GM12872 (cell line): ENCODE data around the gene FAM177B.

Experiments used
- TF ChIP-seq, protein P1 (sequence below): IDR thresholded peaks from 3 replicates; pipeline ENCODE4 v1.5.1; 2011; ENCODE audit warnings: low read depth, mild to moderate bottlenecking, low read length, moderate library complexity; ENCODE audit not compliant: insufficient read depth

The FAM177B gene

DNA sequence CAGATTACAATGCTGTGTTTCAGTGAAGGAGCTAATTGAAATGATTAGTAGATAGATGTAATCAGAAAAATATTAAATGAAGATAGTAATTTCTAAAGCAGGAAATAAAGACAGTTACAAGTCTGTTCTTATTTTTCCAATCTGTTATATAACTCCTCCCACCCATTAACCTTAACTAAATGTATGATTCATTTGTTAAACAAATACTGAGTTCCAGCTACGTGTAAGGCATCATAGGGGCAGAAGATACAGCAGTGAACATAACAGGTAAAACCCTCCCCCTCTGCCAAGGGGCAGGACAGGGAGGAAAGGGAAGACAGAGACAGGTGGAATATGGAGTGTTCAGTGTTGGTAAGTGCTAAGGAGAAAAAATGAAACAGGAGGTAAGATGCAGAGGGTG, at the start of gene FAM177B:
Gene FAM177B (plus strand): TSS at position 231 of the 400 bp plus-strand sequence. CDS start 9,344 bp downstream, outside the sequence.
- TF ChIP-seq, protein P1, sequence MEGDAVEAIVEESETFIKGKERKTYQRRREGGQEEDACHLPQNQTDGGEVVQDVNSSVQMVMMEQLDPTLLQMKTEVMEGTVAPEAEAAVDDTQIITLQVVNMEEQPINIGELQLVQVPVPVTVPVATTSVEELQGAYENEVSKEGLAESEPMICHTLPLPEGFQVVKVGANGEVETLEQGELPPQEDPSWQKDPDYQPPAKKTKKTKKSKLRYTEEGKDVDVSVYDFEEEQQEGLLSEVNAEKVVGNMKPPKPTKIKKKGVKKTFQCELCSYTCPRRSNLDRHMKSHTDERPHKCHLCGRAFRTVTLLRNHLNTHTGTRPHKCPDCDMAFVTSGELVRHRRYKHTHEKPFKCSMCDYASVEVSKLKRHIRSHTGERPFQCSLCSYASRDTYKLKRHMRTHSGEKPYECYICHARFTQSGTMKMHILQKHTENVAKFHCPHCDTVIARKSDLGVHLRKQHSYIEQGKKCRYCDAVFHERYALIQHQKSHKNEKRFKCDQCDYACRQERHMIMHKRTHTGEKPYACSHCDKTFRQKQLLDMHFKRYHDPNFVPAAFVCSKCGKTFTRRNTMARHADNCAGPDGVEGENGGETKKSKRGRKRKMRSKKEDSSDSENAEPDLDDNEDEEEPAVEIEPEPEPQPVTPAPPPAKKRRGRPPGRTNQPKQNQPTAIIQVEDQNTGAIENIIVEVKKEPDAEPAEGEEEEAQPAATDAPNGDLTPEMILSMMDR: no peak

DNA sequence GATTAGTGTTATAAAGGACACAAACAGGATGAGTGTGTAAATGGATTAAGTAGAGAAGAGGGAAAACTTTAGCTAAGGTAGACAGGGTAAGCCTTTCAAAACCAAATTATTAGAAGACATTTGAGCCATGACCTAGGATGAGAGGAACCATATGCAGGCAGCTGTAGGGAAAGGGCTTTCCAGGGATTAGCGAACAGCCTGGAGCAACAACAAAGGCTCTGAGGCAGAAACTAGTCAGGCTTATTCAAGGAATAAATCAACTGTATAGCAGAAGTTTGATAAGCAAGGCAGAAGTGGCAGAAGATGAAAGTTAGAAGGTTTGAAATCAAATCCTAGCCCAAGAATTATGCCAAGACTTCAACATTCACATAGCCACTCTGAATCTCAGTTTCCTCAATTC, 46.0 kb upstream of the FAM177B start:
- TF ChIP-seq, protein P1: no peak

DNA sequence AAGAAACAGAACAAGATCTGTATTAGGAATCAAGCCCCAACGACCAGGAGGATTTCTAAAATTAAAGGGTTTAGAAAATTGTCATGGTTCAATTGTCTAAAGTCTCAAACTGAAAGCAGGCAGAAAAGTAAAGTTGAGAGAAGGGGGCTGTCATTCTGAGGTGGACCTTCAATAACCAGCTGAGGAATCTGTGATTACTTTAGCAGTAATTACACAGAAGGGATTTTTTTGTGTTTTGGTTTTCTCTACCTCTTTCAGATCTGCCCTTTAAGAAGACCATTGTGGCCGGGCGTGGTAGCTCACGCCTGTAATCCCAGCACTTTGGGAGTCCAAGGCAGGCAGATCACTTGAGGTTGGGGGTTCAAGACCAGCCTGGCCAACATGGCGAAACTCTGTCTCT, 42.1 kb upstream of the FAM177B start:
- TF ChIP-seq, protein P1: no peak

DNA sequence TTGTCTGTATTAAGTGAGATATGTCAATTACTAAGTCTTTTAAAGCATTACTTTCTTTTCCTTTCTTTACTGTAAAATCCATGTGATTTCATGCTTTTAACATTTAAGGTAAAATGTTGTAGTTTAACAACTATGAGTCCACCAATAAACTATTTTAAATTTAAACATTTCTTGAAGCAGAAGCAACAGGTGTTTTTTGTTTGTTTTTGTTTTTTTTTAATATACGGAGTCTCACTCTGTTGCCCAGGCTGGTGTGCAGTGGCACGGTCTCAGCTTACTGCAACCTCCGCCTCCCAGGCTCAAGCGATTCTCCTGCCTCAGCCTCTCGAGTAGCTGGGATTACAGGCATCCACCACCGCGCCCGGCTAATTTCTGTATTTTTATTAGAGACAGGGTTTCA, 40.3 kb upstream of the FAM177B start:
- TF ChIP-seq, protein P1: no peak

DNA sequence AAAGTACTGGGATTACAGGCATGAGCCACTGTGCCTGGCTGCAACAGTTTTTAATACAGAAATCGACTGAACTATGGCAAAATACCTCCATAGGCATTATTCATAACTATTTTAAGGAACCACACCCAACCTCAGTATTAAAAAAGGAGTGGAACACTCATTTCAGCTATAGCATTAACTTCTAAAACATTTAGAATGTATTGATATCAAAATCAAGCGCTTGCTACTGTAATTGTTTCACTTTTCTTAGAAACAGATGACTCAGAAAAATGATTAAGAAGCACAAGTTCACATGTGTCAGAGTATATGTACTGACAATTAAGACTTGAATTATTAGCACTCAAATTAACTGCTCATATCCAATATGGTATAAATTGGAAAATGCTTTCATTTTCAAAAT, 39.8 kb upstream of the FAM177B start:
- TF ChIP-seq, protein P1: no peak

DNA sequence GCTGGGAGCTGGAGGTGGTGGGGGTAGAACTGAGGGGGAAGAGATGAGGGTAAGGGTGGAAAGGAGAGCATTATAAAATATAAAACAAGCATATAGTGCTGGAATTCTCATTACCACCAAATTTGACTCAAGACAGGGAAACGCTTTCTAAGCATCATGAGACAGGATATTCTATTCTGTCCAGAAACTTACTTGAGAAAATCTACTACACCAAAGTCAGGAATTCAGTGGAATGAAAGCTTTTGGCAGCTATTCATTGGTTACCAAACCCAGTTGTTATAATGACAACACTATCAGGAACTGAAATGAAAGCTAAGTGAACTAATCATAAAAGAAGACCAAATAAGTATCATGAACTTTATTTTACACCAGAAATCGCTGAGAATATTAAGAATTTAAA, 39.2 kb upstream of the FAM177B start:
- TF ChIP-seq, protein P1: no peak

DNA sequence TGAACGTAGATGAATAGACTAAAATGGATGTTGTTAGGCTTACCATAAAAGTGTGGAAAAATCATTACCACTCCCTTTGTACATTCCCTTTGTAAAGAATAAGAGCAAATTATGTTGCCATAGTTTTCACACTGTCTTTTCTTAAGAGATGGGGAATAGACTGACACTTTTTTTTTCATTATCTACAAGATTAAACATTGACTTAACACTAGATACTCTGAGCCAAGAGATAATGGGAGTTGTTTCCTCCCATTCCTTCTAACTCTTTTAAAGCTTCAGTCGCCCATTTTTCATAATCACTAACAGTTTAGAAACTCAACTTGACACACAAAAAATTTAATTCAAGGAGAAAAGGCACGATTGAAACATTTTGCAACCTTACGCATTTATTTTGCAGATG, 34.8 kb upstream of the FAM177B start:
- TF ChIP-seq, protein P1: no peak

DNA sequence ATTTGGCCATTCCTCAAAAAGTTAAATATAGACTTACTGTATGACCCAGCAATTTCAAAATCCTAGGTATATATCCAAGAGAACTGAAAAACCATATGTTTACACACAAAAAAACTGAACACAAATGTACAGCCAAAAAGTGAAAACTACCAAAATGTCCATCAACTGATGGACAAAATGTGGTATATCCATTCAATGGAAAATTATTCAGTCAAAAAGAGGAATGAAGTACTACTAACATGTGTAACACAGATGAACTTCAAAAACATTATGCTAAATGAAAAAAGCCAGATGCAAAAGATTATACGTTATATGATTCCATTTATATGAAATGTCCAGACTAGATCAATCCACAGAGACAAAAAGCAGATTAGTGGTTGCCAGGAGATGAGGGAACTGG, 32.7 kb upstream of the FAM177B start:
- TF ChIP-seq, protein P1: no peak
